Panc1 (cell line): ENCODE results near the gene DIAPH1. TPM values are rescaled to one million over a fixed set of nuclear protein-coding genes. Genes with fewer than 3 reads are reported as not detected.

Experiments used
- ATAC-seq: fragments of 200-7000 bp; cut with Tn5 transposase; 2 replicates; pipeline ENCODE4 v1.9.1; 2020; ENCODE audit warnings: mild to moderate bottlenecking, moderate library complexity
- BruUV-seq: library from RNA; stranded (reverse); fragments of 400-500 nt; replicated peaks from 2 replicates; lab custom pipeline; 2021; lab: Mats Ljungman, UMichigan
- CTCF ChIA-PET: fragments of 300-600 bp; sonication (Branson Sonifier 250); formaldehyde crosslinking; loops from one replicate; lab custom pipeline; 2022; ENCODE audit warnings: antibody characterized with exemption; lab: Charles Lee
- POLR2A ChIA-PET: fragments of 300-600 bp; sonication (Branson Sonifier 250); formaldehyde crosslinking; loops from one replicate; lab custom pipeline; 2022; ENCODE audit warnings: antibody characterized with exemption; lab: Charles Lee
- DNase-seq: peaks from one replicate; pipeline ENCODE4 v3.0.0-alpha.2; 2010; ENCODE audit warnings: low read depth, low spot score
- H3K27ac ChIP-seq: 2 replicates; pipeline ENCODE4 v1.5.1; 2011; ENCODE audit warnings: mild to moderate bottlenecking, low read length, inconsistent platforms
- H3K27me3 ChIP-seq: fragments of 200-500 bp; sonication (Bioruptor generic); 2 replicates; pipeline ENCODE4 v1.6.0; 2014; ENCODE audit warnings: low read length, inconsistent platforms; ENCODE audit not compliant: control insufficient read depth, insufficient read depth
- H3K36me3 ChIP-seq: fragments of 200-500 bp; sonication (Bioruptor generic); 2 replicates; pipeline ENCODE4 v1.5.1; 2014; ENCODE audit warnings: inconsistent platforms, mild to moderate bottlenecking, low read length, moderate library complexity; ENCODE audit not compliant: control insufficient read depth, insufficient read depth
- H3K4me1 ChIP-seq: 2 replicates; pipeline ENCODE4 v1.5.1; 2011; ENCODE audit warnings: inconsistent platforms, mild to moderate bottlenecking, low read length, moderate library complexity; ENCODE audit not compliant: control insufficient read depth, insufficient read depth
- H3K4me3 ChIP-seq, 2 experiments: 2 replicates each; pipeline ENCODE4 v1.5.1; 2011 to 2012; ENCODE audit warnings: low read depth in 2 of 2, low read length in 2 of 2, mild to moderate bottlenecking in 2 of 2, inconsistent platforms in 1 of 2, moderate library complexity in 1 of 2
- H3K9me3 ChIP-seq: fragments of 200-500 bp; sonication (Bioruptor generic); 2 replicates; pipeline ENCODE4 v1.5.1; 2014; ENCODE audit warnings: low read depth, mild to moderate bottlenecking, inconsistent platforms, low read length, moderate library complexity; ENCODE audit not compliant: control insufficient read depth, insufficient read depth
- POLR2AphosphoS5 ChIP-seq: IDR thresholded peaks from 2 replicates; pipeline ENCODE4 v1.6.1; 2012; ENCODE audit warnings: mild to moderate bottlenecking, low read depth, low read length, moderate library complexity
- SIN3A ChIP-seq: IDR thresholded peaks from 2 replicates; pipeline ENCODE4 v1.6.1; 2012; ENCODE audit warnings: low read depth, mild to moderate bottlenecking, low read length, moderate library complexity, borderline replicate concordance; ENCODE audit not compliant: insufficient read depth
- TCF7L2 ChIP-seq: IDR thresholded peaks from 2 replicates; pipeline ENCODE4 v1.6.1; 2011; ENCODE audit warnings: mild to moderate bottlenecking, low read depth, low read length, inconsistent platforms
- in situ Hi-C: cut with HindIII; loops from 2 replicates; pipeline ENCODE4 v1.10.0; 2016; ENCODE audit warnings: low sequenced_read_pairs, low pct_unique_long_range_greater_than_20kb
- intact Hi-C: fragments of 100-400 bp; cut with micrococcal nuclease; formaldehyde crosslinking; loops from one replicate; pipeline ENCODE4 v1.10.0; 2022; ENCODE audit not compliant: unreplicated experiment
- total RNA-seq: library from RNA; stranded (reverse); gene quantifications from one replicate; pipeline ENCODE4 v1.2.1, GENCODE V29; 2021; ENCODE audit not compliant: unreplicated experiment
- TF ChIP-seq, protein P1 (sequence below), 2 experiments: IDR thresholded peaks; 2 replicates each; pipeline ENCODE4 v1.6.1; 2011 to 2012; ENCODE audit warnings: low read depth in 2 of 2, control low read depth in 1 of 2, low read length in 1 of 2, mild to moderate bottlenecking in 1 of 2, moderate library complexity in 1 of 2; ENCODE audit not compliant: insufficient read depth in 1 of 2
- TF ChIP-seq, protein P2 (sequence below): fragments of 450-650 bp; IDR thresholded peaks from 2 replicates; pipeline ENCODE4 v1.5.1; 2017; ENCODE audit warnings: mild to moderate bottlenecking

DIAPH1 gene
- total RNA-seq, 1 experiment from 2014 or later = 155 TPM

DNA sequence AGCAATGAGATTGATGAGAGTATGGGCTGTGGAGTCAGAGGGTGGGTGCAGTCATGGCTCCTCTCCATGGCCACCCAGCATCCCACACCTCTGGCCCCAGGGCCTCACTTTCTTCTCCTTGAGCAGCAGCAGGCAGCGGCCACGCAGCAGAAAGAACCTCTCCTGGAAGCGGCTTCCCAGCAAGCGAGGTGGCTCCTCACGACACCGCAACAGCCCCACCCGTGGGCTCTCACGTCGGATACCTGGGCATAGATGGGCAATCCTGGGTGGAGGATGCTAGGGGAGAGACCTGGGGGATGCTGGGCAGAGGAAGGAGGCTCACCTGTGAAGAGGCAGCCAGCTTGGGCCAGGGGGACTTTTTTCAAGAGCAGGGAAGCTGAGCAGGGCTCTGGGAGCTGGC is 37.6 kb upstream of the DIAPH1 start:
- ATAC-seq = no peak
- no peak for DNase-seq
- no peak for TF ChIP-seq TCF7L2
- TF ChIP-seq POLR2AphosphoS5 = no peak
- TF ChIP-seq, protein P1, sequence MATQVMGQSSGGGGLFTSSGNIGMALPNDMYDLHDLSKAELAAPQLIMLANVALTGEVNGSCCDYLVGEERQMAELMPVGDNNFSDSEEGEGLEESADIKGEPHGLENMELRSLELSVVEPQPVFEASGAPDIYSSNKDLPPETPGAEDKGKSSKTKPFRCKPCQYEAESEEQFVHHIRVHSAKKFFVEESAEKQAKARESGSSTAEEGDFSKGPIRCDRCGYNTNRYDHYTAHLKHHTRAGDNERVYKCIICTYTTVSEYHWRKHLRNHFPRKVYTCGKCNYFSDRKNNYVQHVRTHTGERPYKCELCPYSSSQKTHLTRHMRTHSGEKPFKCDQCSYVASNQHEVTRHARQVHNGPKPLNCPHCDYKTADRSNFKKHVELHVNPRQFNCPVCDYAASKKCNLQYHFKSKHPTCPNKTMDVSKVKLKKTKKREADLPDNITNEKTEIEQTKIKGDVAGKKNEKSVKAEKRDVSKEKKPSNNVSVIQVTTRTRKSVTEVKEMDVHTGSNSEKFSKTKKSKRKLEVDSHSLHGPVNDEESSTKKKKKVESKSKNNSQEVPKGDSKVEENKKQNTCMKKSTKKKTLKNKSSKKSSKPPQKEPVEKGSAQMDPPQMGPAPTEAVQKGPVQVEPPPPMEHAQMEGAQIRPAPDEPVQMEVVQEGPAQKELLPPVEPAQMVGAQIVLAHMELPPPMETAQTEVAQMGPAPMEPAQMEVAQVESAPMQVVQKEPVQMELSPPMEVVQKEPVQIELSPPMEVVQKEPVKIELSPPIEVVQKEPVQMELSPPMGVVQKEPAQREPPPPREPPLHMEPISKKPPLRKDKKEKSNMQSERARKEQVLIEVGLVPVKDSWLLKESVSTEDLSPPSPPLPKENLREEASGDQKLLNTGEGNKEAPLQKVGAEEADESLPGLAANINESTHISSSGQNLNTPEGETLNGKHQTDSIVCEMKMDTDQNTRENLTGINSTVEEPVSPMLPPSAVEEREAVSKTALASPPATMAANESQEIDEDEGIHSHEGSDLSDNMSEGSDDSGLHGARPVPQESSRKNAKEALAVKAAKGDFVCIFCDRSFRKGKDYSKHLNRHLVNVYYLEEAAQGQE (IDR thresholded peaks at IDR 0.05; ENCODE audit: insufficient read depth in 1 of 2, low read depth in 2 of 2, low read length in 1 of 2) = no peak
- TF ChIP-seq, protein P2, sequence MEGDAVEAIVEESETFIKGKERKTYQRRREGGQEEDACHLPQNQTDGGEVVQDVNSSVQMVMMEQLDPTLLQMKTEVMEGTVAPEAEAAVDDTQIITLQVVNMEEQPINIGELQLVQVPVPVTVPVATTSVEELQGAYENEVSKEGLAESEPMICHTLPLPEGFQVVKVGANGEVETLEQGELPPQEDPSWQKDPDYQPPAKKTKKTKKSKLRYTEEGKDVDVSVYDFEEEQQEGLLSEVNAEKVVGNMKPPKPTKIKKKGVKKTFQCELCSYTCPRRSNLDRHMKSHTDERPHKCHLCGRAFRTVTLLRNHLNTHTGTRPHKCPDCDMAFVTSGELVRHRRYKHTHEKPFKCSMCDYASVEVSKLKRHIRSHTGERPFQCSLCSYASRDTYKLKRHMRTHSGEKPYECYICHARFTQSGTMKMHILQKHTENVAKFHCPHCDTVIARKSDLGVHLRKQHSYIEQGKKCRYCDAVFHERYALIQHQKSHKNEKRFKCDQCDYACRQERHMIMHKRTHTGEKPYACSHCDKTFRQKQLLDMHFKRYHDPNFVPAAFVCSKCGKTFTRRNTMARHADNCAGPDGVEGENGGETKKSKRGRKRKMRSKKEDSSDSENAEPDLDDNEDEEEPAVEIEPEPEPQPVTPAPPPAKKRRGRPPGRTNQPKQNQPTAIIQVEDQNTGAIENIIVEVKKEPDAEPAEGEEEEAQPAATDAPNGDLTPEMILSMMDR = no peak
- TF ChIP-seq SIN3A = no peak
- Histone ChIP-seq H3K27ac (no peak overlapping the region), H3K4me1 (no peaks in the 10 kb centered on the region), H3K9me3 (no peaks in the 10 kb centered on the region), H3K36me3 (no peaks in the 10 kb centered on the region), H3K27me3 (no peaks in the 10 kb centered on the region), H3K4me3 (no peak overlapping the region)
- in situ Hi-C loops (no loop called here), intact Hi-C loops (no loop called here)
- no TSS peak for BruUV-seq
- CTCF ChIA-PET = no interaction called here
- POLR2A ChIA-PET = no interaction called here

DNA sequence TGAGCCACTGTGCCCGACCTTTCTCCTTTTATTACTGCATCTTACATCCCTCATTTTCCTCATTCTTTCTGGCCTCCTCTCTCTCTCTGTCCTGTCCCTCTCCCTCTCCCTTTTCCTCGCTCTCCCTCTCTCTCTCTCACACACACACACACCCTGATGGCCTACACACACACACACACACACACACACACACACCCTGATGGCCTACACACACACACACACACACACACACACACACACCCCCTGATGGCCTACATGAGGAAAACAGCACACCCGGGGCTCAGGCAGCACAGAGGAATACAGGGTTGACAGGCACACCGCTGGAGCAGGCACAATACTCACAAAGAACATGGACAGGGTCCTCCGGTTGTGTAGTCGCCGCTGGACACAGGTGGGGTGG is 36.2 kb upstream of the DIAPH1 start:
- Histone ChIP-seq H3K27ac (no peak overlapping the region), H3K4me3 (no peak overlapping the region), H3K36me3 (no peaks in the 10 kb centered on the region), H3K9me3 (no peaks in the 10 kb centered on the region), H3K27me3 (no peaks in the 10 kb centered on the region), H3K4me1 (no peaks in the 10 kb centered on the region)
- in situ Hi-C loops = no loop called here
- TF ChIP-seq SIN3A (no peak), TCF7L2 (no peak), POLR2AphosphoS5 (no peak)
- TF ChIP-seq, protein P1 (IDR thresholded peaks at IDR 0.05; ENCODE audit: insufficient read depth in 1 of 2, low read depth in 2 of 2, low read length in 1 of 2) = no peak
- TF ChIP-seq, protein P2 = no peak
- CTCF ChIA-PET = no interaction called here
- intact Hi-C loops = no loop called here
- POLR2A ChIA-PET = no interaction called here
- no TSS peak for BruUV-seq
- no peak for ATAC-seq
- DNase-seq = no peak
